G401.6 (cell line): ENCODE data around the gene TEPSIN.
"Not testable (repeated sequence)": the region's sequence is repeated elsewhere in the genome, so short reads cannot be mapped to it uniquely, and the experiment has no call there.

Experiments used
- FAIRE-seq: peaks from 2 replicates; lab custom pipeline; 2012; peaks lifted over from hg19 to GRCh38; lab: Jason Lieb, UNC

Gene TEPSIN

DNA sequence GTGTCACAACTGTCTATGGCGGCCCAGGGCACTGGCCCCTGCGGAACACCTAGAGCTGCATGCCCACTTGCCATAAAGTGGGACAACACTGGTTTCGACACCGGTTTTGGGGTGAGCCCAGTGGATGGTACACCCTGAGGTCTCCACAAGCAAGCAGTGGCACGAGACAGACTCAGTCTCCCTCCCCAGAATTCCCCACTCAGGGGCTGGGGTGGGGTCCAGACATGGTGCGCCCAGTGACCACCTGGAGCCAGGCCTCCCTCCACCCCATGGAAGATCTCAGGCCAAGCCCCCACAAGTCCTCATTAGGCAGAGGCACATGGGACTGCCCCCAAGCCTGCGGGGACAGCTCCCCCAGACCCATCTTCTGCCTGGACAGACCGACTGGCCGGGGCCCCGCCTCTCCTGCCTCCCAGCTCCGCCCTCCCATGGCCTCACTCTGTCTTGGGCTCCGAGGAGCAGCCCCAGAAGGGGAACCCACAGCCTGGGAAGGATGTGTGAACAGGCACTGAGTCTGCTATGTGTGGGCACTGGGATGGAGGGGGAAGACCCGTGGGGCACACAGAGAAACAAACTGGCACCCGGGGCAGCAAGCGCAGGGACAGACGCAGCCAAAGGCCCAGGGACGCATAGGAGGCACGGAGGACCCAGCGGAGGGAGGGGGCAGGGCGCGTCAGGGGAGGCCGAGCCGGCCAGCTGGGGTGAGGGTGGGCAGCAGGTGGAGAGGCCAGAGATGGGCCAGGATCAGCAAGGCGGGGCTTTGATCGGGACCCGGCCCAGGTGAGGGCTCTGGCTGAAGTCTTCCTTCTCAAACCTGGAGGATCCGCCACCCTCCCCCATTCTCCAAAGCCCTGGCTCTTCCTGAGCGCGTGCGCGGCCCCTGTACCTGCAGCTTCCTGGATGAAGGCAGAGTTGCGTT, 2.8 kb downstream of the TEPSIN start:
- FAIRE-seq, result no peak

DNA sequence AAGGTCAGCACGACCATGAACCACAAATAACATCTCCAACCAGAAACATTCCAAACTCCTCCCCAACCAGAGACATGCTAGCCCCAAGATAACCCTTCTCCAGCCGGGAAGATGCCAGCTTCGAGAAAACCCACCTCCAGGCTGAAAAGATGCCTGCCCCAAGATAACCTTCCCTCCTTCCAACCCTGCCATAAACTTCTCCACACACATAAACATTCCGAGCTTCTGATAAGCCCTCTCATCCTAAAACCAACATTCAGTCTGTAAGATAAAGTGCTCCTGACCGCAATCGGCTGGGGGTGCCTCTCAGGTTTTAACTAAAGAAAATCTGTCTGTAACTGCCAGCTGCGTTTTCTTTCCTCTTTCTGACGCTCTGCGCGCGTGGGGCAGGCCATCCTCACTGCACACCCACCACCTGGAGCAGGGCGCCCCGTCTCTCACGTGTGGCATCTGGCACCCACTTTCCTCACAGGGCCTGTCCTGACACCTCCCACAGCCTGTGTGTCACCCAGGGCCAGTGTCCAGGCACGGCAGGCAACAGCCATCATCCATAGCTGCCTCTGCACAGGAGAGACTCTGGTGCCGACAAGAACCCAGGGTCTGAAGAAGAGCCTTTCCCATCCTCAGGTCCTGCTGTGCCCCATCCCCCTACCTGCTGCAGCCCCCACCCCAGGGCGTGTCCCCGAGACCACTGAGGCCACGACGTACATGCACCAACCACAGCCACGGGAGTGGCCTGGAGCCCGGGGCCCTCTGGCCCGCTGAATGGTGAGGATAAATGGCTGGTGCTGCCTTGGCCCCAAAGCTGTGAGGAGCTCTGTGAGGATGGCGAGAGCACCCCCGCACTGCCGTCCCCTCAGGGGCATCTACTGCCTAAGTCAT, 3.7 kb downstream of the TEPSIN start:
- no peak for FAIRE-seq

- no peak for FAIRE-seq
These were observed 4.4 kb downstream of the TEPSIN start for GRCh38 chr17:81234506-81234855.

- FAIRE-seq, result no peak
These were observed 4.9 kb downstream of the TEPSIN start for GRCh38 chr17:81233811-81234505.

DNA sequence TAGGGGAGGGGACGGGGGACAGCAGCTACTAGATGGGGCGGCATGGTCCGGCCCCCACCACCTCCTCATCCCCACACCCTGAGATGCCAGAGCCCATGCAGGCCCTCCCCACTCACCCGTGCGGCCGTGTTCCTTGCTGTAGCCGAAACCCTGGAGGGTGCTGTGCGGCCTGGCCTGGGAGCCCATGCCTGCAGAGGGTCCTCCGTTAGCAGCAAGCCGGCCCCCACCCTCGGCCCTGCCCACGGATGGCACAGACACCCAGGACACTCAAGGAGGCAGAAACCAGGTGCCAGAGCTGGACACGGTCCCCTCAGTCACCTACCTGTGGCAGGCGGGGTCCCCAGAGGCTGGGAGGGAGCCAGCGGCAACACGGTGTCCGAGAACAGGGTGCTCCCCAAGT, 5.5 kb downstream of the TEPSIN start:
- no peak for FAIRE-seq

- no peak for FAIRE-seq
These were observed 6.1 kb downstream of the TEPSIN start for GRCh38 chr17:81232616-81233241.

DNA sequence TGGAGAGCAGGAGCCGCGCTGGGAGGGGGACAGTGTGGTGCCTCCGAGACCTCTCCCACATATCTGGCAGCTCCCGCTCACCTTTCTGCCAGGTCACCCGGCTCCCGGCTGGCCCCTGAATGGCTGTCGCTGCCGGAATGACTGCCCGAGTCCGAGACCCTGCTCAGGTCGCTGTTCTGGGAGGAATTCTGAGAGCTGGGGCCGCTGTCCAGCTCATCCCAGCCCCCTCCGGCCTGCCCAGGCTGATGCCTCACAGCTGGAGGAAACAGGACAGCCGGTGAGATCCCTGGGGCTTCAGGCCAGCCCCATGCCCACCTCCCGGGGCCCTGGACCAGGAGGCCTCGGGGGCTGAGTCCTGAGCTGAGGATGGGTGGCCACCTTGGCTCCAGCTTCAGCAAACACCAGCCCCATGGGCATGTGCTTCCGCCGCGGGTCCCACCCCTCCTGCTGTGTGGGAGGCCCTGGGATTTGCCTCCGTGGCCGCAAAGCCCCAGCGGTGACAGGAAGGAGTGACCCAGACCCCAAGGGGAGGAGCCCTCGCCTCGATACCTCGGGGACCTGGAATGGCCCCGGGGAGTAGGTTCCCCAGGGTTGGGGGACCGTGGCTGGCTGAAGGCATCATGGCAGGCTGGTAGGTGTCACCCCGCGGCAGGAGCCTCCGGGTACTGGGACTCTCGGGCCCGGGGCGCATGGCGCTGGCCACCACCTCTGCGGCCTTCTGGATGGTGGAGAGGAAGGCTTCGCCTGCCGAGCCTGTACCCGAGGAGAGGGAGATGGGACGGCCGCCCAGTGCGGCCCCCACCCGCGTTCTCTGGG, 6.9 kb downstream of the TEPSIN start:
- no peak for FAIRE-seq

GRCh38 chr17:81231121-81231645, 7.7 kb downstream of the TEPSIN start:
- no peak for FAIRE-seq

DNA sequence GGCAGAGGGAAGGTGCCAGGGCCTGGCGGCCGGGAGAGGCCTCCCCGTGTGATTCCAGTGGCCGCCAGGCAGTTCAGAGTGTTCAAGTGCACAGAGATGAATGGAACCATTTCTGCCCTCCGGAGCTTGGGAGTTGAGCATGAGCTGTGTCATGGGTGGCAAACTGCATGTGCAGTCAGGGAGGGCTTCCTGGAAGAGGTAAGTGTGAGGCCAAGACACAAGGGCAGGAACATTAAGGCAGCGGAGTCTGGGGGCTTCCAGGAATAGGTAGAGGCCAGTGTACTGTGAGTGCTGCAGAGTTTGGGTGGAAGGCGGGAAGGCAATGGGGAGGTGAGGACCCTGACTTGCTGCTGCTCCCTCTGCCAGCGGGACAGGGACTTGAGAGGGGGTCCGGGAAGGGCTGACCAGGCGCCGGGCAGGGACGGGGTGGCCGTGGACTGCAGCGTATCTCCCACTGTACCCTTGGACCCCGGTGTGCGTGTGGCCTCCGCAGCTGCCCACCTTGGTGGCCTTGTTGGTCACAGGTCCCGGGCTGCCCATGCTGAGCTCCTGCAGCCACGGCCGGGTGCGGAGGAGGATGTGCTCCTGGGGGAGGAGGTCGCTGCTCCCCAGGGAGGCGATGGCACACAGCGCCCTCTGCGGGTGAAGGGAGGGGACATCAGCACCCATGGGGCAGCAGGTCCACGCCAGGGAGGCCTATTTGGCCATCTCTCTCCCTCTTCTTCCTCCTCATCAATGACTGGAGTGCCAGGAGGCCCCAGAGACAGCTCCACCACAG, 8.6 kb downstream of the TEPSIN start:
- FAIRE-seq, result no peak

DNA sequence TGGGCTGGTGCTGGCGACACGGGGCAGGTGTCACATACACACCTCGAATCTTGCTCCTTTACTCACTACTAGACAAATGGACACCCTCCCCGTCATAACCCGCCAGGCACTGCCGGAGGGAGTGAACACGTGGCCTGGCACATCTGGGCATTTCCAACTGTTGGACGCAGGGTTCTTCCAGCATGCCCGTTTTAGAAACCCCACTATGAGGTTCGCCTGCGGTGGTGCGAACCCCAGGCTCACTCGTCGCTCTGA, 9.3 kb downstream of the TEPSIN start:
- FAIRE-seq, result no peak

DNA sequence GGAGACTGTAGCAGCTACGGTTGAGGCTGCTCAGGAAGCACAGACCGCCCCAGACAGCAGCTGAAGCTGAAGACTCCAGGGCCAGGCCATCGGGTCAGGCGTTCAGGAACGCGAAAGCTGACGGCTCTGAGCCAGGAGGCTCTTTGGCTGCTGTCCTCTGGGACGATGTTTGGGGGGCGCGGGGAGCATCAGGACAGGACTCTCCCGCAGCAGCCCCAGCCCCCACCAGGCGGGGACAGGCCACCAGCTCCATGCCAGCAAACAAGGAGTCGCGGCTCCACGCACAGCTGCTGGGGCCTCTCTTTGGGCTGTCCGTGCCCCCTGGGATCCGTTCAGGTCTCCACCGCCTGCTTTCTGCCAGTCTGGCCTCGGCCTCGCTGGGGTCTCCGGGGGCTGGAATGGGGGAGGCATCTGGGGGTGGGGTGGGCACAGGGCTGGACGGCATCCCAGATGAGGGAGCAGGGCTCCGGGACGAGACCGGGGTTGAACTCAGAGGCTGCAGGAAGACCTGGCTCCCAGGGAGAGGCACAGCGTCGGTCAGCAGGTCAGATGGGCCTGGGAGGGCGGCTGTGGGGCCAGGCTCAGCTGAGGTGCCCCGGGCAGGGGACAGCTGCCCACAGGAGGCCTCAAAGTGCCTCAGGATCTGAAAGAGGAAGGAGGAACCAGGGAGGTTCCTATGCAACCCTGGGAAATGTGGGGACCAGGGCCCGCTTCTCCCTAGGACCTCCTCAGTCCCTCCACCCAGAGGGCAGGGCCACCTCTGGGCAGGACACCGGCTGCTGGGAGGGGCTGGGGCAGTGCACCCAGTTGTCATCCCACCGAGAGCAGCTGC, 9.8 kb downstream of the TEPSIN start:
- no peak for FAIRE-seq

DNA sequence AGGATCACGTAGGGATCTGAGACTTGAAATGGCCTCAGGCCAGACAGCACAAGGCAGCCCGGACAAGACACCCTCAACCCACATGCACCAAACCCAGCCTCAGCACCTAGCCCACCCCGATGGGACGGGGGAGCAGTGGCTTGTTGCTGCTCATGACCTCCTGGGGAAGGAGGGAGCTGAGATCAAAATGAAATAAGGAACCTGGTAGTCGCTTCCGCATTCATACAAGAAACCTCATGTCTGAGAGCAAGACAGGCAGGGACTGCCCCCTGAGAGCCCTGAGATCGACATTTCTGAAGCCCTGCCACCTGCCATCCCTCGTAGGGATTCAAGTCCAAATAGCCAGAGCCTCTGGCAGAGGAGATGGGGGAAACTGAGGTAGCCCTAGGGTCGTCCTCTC, 10.4 kb downstream of the TEPSIN start:
- FAIRE-seq, result no peak

GRCh38 chr17:81227630-81228029, 11.2 kb downstream of the TEPSIN start:
- FAIRE-seq, result not testable (repeated sequence)

- no peak for FAIRE-seq
These were observed 15.1 kb downstream of the TEPSIN start for GRCh38 chr17:81223762-81224130.

GRCh38 chr17:81222906-81223761, 15.7 kb downstream of the TEPSIN start, which contains the start of gene CEP131:
CEP131 (minus strand) TSS chr17:81222965; CDS start chr17:81220056, 2,909 bp downstream.
- FAIRE-seq, result peak; percentile 86

- no peak for FAIRE-seq
These were observed 16.3 kb downstream of the TEPSIN start for GRCh38 chr17:81222620-81222905.

DNA sequence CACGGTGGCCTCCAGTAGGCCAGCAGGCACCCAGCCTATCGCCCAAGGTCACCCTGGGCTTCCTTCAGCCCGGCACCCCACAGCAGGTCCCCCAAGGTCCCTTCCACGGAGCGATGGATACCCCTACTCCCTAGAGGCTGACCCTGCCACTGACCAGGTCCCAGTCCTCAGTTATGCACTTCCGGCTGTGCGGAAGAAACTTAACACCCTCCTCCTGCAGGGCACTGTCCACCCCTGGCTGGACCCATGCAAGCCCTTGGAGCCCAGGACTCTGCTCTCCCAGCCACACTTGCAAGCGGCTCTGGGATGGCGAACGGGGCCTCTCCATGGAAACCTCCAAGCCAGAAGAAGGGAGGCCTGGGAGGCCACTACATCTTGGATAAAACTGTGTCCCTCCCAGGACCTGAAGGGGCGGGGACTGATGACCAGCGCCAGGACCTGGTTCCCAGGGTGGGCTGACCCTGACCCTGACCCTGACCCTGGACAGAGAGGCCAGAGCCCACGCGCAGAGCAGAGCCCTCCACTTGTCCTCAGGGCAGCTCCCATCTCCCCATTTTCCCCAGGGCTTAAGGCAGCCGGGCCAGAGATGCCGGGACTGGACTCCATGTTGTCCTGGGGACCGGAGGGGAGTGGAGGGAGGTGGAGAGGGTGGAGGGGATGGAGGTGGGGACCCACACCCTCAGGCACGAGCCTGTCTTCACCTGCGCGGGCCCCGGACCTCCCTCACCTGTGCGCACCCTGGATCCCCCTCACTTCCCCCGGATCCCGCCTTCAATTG, 16.8 kb downstream of the TEPSIN start:
- FAIRE-seq, result no peak

GRCh38 chr17:81221371-81221841, 17.4 kb downstream of the TEPSIN start:
- FAIRE-seq, result no peak
